Loucy (cell line): ENCODE data around the gene IL17B.

Experiments used
- H2AFZ ChIP-seq: fragments of 200-600 bp; sonication (generic); 2 replicates; pipeline ENCODE4 v1.6.0; 2016; ENCODE audit warnings: antibody characterized with exemption, mild to moderate bottlenecking, low read length, moderate library complexity
- H3F3A ChIP-seq: fragments of 200-600 bp; 2 replicates; pipeline ENCODE4 v1.6.0; 2016; ENCODE audit warnings: antibody characterized with exemption, low read depth, mild to moderate bottlenecking
- H3K27me3 ChIP-seq: fragments of 200-600 bp; sonication (generic); 2 replicates; pipeline ENCODE4 v1.6.1; 2014; ENCODE audit warnings: low read length, mild to moderate bottlenecking; ENCODE audit not compliant: insufficient read depth, poor library complexity, severe bottlenecking
- H3K36me3 ChIP-seq: fragments of 200-600 bp; sonication (generic); 2 replicates; pipeline ENCODE4 v1.6.1; 2016; ENCODE audit warnings: low read length; ENCODE audit not compliant: insufficient read depth
- H3K4me1 ChIP-seq: fragments of 200-600 bp; sonication (generic); 2 replicates; pipeline ENCODE4 v1.5.1; 2014; ENCODE audit warnings: low read length, mild to moderate bottlenecking; ENCODE audit not compliant: insufficient read depth, poor library complexity, severe bottlenecking
- H3K4me2 ChIP-seq: fragments of 200-600 bp; sonication (generic); 2 replicates; pipeline ENCODE4 v1.6.0; 2014; ENCODE audit warnings: antibody characterized with exemption, low read length, low read depth, mild to moderate bottlenecking; ENCODE audit not compliant: poor library complexity, severe bottlenecking
- H3K4me3 ChIP-seq: fragments of 200-600 bp; sonication (generic); 2 replicates; pipeline ENCODE4 v1.5.1; 2014; ENCODE audit warnings: low read length, mild to moderate bottlenecking, mixed read lengths; ENCODE audit not compliant: poor library complexity, severe bottlenecking
- H3K79me2 ChIP-seq: fragments of 200-600 bp; sonication (generic); 2 replicates; pipeline ENCODE4 v1.6.1; 2014; ENCODE audit warnings: low read length; ENCODE audit not compliant: insufficient read depth
- H3K9ac ChIP-seq: fragments of 200-600 bp; sonication (generic); 2 replicates; pipeline ENCODE4 v1.6.0; 2014; ENCODE audit warnings: mild to moderate bottlenecking, low read depth, low read length, moderate library complexity; ENCODE audit not compliant: poor library complexity, severe bottlenecking
- H3K9me2 ChIP-seq: fragments of 200-600 bp; sonication (generic); replicated peaks from 2 replicates; pipeline ENCODE4 v1.6.1; 2016; ENCODE audit warnings: low read depth, low read length, mixed read lengths
- H3K9me3 ChIP-seq: fragments of 200-600 bp; sonication (generic); 2 replicates; pipeline ENCODE4 v1.6.1; 2014; ENCODE audit warnings: mild to moderate bottlenecking, antibody characterized with exemption, low read length, low read depth; ENCODE audit not compliant: insufficient read depth
- H4K20me1 ChIP-seq: fragments of 200-600 bp; sonication (generic); 2 replicates; pipeline ENCODE4 v1.6.0; 2014; ENCODE audit warnings: antibody characterized with exemption, low read length, mild to moderate bottlenecking; ENCODE audit not compliant: insufficient read depth, poor library complexity, severe bottlenecking
- CTCF ChIP-seq: fragments of 200-600 bp; sonication (generic); conservative IDR thresholded peaks from 2 replicates; pipeline ENCODE4 v1.5.1; 2014; ENCODE audit warnings: mild to moderate bottlenecking, antibody characterized with exemption, low read length
- EZH2phosphoT487 ChIP-seq: fragments of 200-600 bp; IDR thresholded peaks from 2 replicates; pipeline ENCODE4 v1.6.1; 2018; ENCODE audit warnings: antibody characterized with exemption, mild to moderate bottlenecking, moderate library complexity, borderline replicate concordance

The IL17B gene

GRCh38 chr5:149413477-149414210 lies 34.6 kb upstream of the IL17B start:
- H4K20me1 ChIP-seq: no peaks in the 10 kb centered on the region
- H3F3A ChIP-seq: no peaks in the 10 kb centered on the region
- no peaks in the 10 kb centered on the region for H3K4me1 ChIP-seq
- no peak for TF ChIP-seq EZH2phosphoT487
- TF ChIP-seq CTCF: no peak
- H3K36me3 ChIP-seq: no peaks in the 10 kb centered on the region
- H3K79me2 ChIP-seq: no peaks in the 10 kb centered on the region
- H2AFZ ChIP-seq: no peak overlapping the region
- no peak overlapping the region for H3K4me3 ChIP-seq
- no peaks in the 10 kb centered on the region for H3K9me3 ChIP-seq
- H3K4me2 ChIP-seq: no peak overlapping the region
- H3K9me2 ChIP-seq: no peaks in the 10 kb centered on the region
- H3K9ac ChIP-seq: no peak overlapping the region
- H3K27me3 ChIP-seq: no peaks in the 10 kb centered on the region

- Histone ChIP-seq H3K9me2 (no peaks in the 10 kb centered on the region), H3K36me3 (no peaks in the 10 kb centered on the region), H3K9ac (no peak overlapping the region), H3K79me2 (no peaks in the 10 kb centered on the region), H3K27me3 (no peaks in the 10 kb centered on the region), H4K20me1 (no peaks in the 10 kb centered on the region), H2AFZ (no peak overlapping the region), H3K4me3 (no peak overlapping the region), H3K4me1 (no peaks in the 10 kb centered on the region), H3K9me3 (no peaks in the 10 kb centered on the region), H3F3A (no peaks in the 10 kb centered on the region), H3K4me2 (no peak overlapping the region)
- TF ChIP-seq EZH2phosphoT487: no peak
- TF ChIP-seq CTCF: no peak
Measured at GRCh38 chr5:149412783-149413476, 33.8 kb upstream of the IL17B start.

- H3K27me3 ChIP-seq: no peaks in the 10 kb centered on the region
Measured at GRCh38 chr5:149411738-149412519, 32.8 kb upstream of the IL17B start.

More at GRCh38 chr5:149411738-149412519, 32.8 kb upstream of the IL17B start:
- no peaks in the 10 kb centered on the region for H3K4me1 ChIP-seq
- no peaks in the 10 kb centered on the region for H3K9me2 ChIP-seq
- no peaks in the 10 kb centered on the region for H3K9me3 ChIP-seq
- no peak overlapping the region for H3K4me2 ChIP-seq
- TF ChIP-seq CTCF (no peak), EZH2phosphoT487 (no peak)
- no peaks in the 10 kb centered on the region for H3F3A ChIP-seq
- no peak overlapping the region for H2AFZ ChIP-seq
- no peak overlapping the region for H3K9ac ChIP-seq
- H3K4me3 ChIP-seq: no peak overlapping the region
- H3K36me3 ChIP-seq: no peaks in the 10 kb centered on the region
- H4K20me1 ChIP-seq: no peaks in the 10 kb centered on the region
- H3K79me2 ChIP-seq: no peaks in the 10 kb centered on the region
